Measurements from ENCODE around the gene SLC4A1. TPM values are rescaled to one million over a fixed set of nuclear protein-coding genes. Genes with fewer than 3 reads are reported as not detected.
"Not testable (repeated sequence)": the region's sequence is repeated elsewhere in the genome, so short reads cannot be mapped to it uniquely, and the experiment has no call there.

The SLC4A1 gene
- total and polyA plus RNA-seq, 2 of the 13 experiments (the other 11 are each of a cell fraction or from before 2014, with no cell fraction given): not detected

- no peak for TF ChIP-seq MTA1 (CRISPR knock-in tag; IDR thresholded peaks at IDR 0.05; ENCODE audit: borderline replicate concordance)
Measured at GRCh38 chr17:44241106-44241624, 26.8 kb downstream of the SLC4A1 start (continued).

- CTCF ChIA-PET (ENCODE audit: low intra/inter-chr PET ratio, low total read pairs); POLR2A ChIA-PET; H3K4me3 ChIP-seq (replicated peaks in 1 of 3; ENCODE audit: insufficient read depth in 1 of 3, low read depth in 2 of 3, low read length in 3 of 3); H3K27ac ChIP-seq (ENCODE audit: extremely low read length, insufficient read depth, low read length); DNase-seq (ENCODE audit: low spot score); H3K4me2 ChIP-seq (ENCODE audit: low read depth, low read length); FAIRE-seq; H3K9ac ChIP-seq (ENCODE audit: insufficient read depth, low read depth, low read length); H2AFZ ChIP-seq (ENCODE audit: low read length); H4K20me1 ChIP-seq (ENCODE audit: insufficient read depth, low read length); BruUV-seq (replicated peaks); intact Hi-C loops (cut with micrococcal nuclease; ENCODE audit: unreplicated experiment); ATAC-seq; H3K36me3 ChIP-seq (replicated peaks in 1 of 2; ENCODE audit: control insufficient read depth in 1 of 2, insufficient read depth in 2 of 2, low read length in 2 of 2); H3K79me2 ChIP-seq (ENCODE audit: insufficient read depth, low read length); H3K4me1 ChIP-seq (ENCODE audit: insufficient read depth, low read length); in situ Hi-C loops (cut with HindIII; ENCODE audit: extremely low pct_ligation_motif_present, low pct_unique_long_range_greater_than_20kb); H3K9me3 ChIP-seq (ENCODE audit: low read length): not testable (repeated sequence)
- 65% methylated on average over 4 of the region's 28 CpGs for WGBS (ENCODE audit: low lambda C conversion rate)
- H3K27me3 ChIP-seq (ENCODE audit: control insufficient read depth in 1 of 2, insufficient read depth in 2 of 2, low read length in 2 of 2): peaks cover 0 to 14% of the 10 kb centered on the region in 2 experiments; a peak in 3 of 5 replicates
Measured at GRCh38 chr17:44237886-44238285, 30.0 kb downstream of the SLC4A1 start.

- Histone ChIP-seq H3K9ac (ENCODE audit: insufficient read depth, low read depth, low read length) (no peak overlapping the region), H2AFZ (ENCODE audit: low read length) (no peak overlapping the region), H3K9me3 (ENCODE audit: low read length) (no peaks in the 10 kb centered on the region), H3K27ac (ENCODE audit: extremely low read length, insufficient read depth, low read length) (no peak overlapping the region), H3K36me3 (replicated peaks in 1 of 2; ENCODE audit: control insufficient read depth in 1 of 2, insufficient read depth in 2 of 2, low read length in 2 of 2) (no peaks in the 10 kb centered on the region), H3K79me2 (ENCODE audit: insufficient read depth, low read length) (no peaks in the 10 kb centered on the region), H3K4me3 (replicated peaks in 1 of 3; ENCODE audit: insufficient read depth in 1 of 3, low read depth in 2 of 3, low read length in 3 of 3) (no peak overlapping the region), H3K4me2 (ENCODE audit: low read depth, low read length) (no peak overlapping the region), H4K20me1 (ENCODE audit: insufficient read depth, low read length) (no peaks in the 10 kb centered on the region), H3K27me3 (ENCODE audit: control insufficient read depth in 1 of 2, insufficient read depth in 2 of 2, low read length in 2 of 2) (peaks cover 0 to 14% of the 10 kb centered on the region in 2 experiments; a peak in 3 of 5 replicates), H3K4me1 (ENCODE audit: insufficient read depth, low read length) (no peaks in the 10 kb centered on the region)
- in situ Hi-C loops (cut with HindIII; ENCODE audit: extremely low pct_ligation_motif_present, low pct_unique_long_range_greater_than_20kb) (no loop called here), intact Hi-C loops (cut with micrococcal nuclease; ENCODE audit: unreplicated experiment) (no loop called here)
- 38% methylated on average over 5 of the region's 5 CpGs for WGBS (ENCODE audit: low lambda C conversion rate)
- ATAC-seq (no peak), DNase-seq (ENCODE audit: low spot score) (no peak), FAIRE-seq (no peak)
- ChIA-PET CTCF (ENCODE audit: low intra/inter-chr PET ratio, low total read pairs) (no interaction called here), POLR2A (interaction anchor here (0.6 kb wide), 1 partner anchor 105 kb away, joined by 5 read pairs; no protein-coding TSS in a partner anchor)
- BruUV-seq (replicated peaks): no TSS peak
- TF ChIP-seq HMG20A (CRISPR knock-in tag; IDR thresholded peaks at IDR 0.05; ENCODE audit: borderline replicate concordance): no peak
- TF ChIP-seq NAIF1 (CRISPR knock-in tag; IDR thresholded peaks at IDR 0.05; ENCODE audit: borderline replicate concordance): no peak
- no peak for TF ChIP-seq ZNF878 (CRISPR knock-in tag; IDR thresholded peaks at IDR 0.05)
- no peak for TF ChIP-seq GLI4 (CRISPR knock-in tag; IDR thresholded peaks at IDR 0.05; ENCODE audit: borderline replicate concordance)
- TF ChIP-seq AHDC1 (CRISPR knock-in tag; IDR thresholded peaks at IDR 0.05; ENCODE audit: borderline replicate concordance): no peak
- TF ChIP-seq JUNB (CRISPR knock-in tag; IDR thresholded peaks at IDR 0.05; ENCODE audit: borderline replicate concordance): no peak
- TF ChIP-seq ZNF354B (CRISPR knock-in tag; IDR thresholded peaks at IDR 0.05): no peak
- TF ChIP-seq KLF12 (CRISPR knock-in tag; IDR thresholded peaks at IDR 0.05; ENCODE audit: borderline replicate concordance): no peak
- no peak for TF ChIP-seq JUN (CRISPR knock-in tag; IDR thresholded peaks at IDR 0.05)
- no peak for TF ChIP-seq ZSCAN31 (CRISPR knock-in tag; IDR thresholded peaks at IDR 0.05; ENCODE audit: low read depth)
Measured at GRCh38 chr17:44236444-44236991, 31.4 kb downstream of the SLC4A1 start.
